Calu3 (cell line): Measurements from ENCODE around the gene RUNX2. TPM values are rescaled to one million over a fixed set of nuclear protein-coding genes. Genes with fewer than 3 reads are reported as not detected.

Experiments used
- BruUV-seq: library from RNA; stranded (reverse); fragments of 400-500 nt; replicated peaks from 2 replicates; lab custom pipeline; 2021; lab: Mats Ljungman, UMichigan
- CTCF ChIA-PET: fragments of 300-600 bp; sonication (Branson Sonifier 250); formaldehyde crosslinking; loops from one replicate; lab custom pipeline; 2022; ENCODE audit warnings: antibody characterized with exemption; lab: Charles Lee
- DNase-seq: peaks from one replicate; pipeline ENCODE4 v3.0.0; 2022
- H3K27ac Mint-ChIP-seq: one replicate; pipeline ENCODE4 v1.8.0; 2022; ENCODE audit warnings: mixed read lengths; ENCODE audit not compliant: unreplicated experiment
- H3K27me3 Mint-ChIP-seq: one replicate; pipeline ENCODE4 v1.8.0; 2022; ENCODE audit warnings: mixed read lengths; ENCODE audit not compliant: unreplicated experiment
- H3K36me3 Mint-ChIP-seq: one replicate; pipeline ENCODE4 v1.8.0; 2022; ENCODE audit warnings: mild to moderate bottlenecking, moderate library complexity, mixed read lengths; ENCODE audit not compliant: insufficient read depth, unreplicated experiment
- H3K4me1 Mint-ChIP-seq: one replicate; pipeline ENCODE4 v1.8.0; 2022; ENCODE audit warnings: mild to moderate bottlenecking, low read depth, mixed read lengths; ENCODE audit not compliant: unreplicated experiment
- H3K4me3 Mint-ChIP-seq: one replicate; pipeline ENCODE4 v1.8.0; 2022; ENCODE audit warnings: mild to moderate bottlenecking, low read depth, moderate library complexity, mixed read lengths; ENCODE audit not compliant: unreplicated experiment
- H3K9me3 Mint-ChIP-seq: one replicate; pipeline ENCODE4 v1.8.0; 2022; ENCODE audit warnings: low read depth, mixed read lengths; ENCODE audit not compliant: unreplicated experiment
- intact Hi-C: fragments of 100-400 bp; cut with micrococcal nuclease; formaldehyde crosslinking; loops from one replicate; pipeline ENCODE4 v1.10.0; 2022; ENCODE audit not compliant: unreplicated experiment
- total RNA-seq: library from RNA; stranded (reverse); gene quantifications from 2 replicates; pipeline ENCODE4 v1.2.3, GENCODE V29; 2022
- TF ChIP-seq, protein P1 (sequence below): fragments of 200-600 bp; IDR thresholded peaks from one replicate; pipeline ENCODE4 v1.8.0; 2022; ENCODE audit warnings: antibody characterized with exemption; ENCODE audit not compliant: unreplicated experiment

The RUNX2 gene
- total RNA-seq, 1 experiment from 2014 or later = 0.54 TPM

DNA sequence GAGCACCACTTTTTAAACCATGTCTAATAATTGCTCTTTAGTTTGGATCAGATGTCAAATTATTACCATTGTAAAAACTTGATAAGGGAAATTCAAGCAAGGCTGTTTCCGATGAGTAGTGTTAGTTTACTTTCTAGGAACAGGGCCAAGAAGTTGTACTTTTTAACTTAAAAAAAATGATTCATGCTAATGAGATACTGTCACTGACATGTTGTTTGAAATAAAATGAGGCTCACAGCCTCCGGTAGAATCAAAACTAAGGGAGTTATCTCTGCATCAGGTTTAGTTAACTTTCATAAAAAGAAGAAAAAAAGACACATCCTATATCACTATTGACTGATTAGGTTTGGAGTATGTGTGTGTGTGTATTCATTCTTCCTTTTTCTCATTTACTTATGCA, 104.8 kb downstream of the RUNX2 start:
- Mint-ChIP-seq H3K36me3 (no peaks in the 10 kb centered on the region), H3K27me3 (no peaks in the 10 kb centered on the region), H3K27ac (no peak overlapping the region), H3K4me3 (no peak overlapping the region), H3K9me3 (no peaks in the 10 kb centered on the region), H3K4me1 (peaks cover 36% of the 10 kb centered on the region)
- TF ChIP-seq, protein P1, sequence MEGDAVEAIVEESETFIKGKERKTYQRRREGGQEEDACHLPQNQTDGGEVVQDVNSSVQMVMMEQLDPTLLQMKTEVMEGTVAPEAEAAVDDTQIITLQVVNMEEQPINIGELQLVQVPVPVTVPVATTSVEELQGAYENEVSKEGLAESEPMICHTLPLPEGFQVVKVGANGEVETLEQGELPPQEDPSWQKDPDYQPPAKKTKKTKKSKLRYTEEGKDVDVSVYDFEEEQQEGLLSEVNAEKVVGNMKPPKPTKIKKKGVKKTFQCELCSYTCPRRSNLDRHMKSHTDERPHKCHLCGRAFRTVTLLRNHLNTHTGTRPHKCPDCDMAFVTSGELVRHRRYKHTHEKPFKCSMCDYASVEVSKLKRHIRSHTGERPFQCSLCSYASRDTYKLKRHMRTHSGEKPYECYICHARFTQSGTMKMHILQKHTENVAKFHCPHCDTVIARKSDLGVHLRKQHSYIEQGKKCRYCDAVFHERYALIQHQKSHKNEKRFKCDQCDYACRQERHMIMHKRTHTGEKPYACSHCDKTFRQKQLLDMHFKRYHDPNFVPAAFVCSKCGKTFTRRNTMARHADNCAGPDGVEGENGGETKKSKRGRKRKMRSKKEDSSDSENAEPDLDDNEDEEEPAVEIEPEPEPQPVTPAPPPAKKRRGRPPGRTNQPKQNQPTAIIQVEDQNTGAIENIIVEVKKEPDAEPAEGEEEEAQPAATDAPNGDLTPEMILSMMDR = no peak
- no peak for DNase-seq
- CTCF ChIA-PET = no interaction called here
- intact Hi-C loops = no loop called here
- BruUV-seq = no TSS peak

GRCh38 chr6:45433533-45434380, 105.6 kb downstream of the RUNX2 start:
- CTCF ChIA-PET = no interaction called here

GRCh38 chr6:45434381-45434700, 106.2 kb downstream of the RUNX2 start:
- DNase-seq = no peak
- peaks cover 49% of the 10 kb centered on the region for H3K4me1 Mint-ChIP-seq
- intact Hi-C loops = no loop called here
- H3K27ac Mint-ChIP-seq = no peak overlapping the region
- no peak overlapping the region for H3K4me3 Mint-ChIP-seq
- TF ChIP-seq, protein P1 = no peak
- no peaks in the 10 kb centered on the region for H3K9me3 Mint-ChIP-seq
- CTCF ChIA-PET = no interaction called here
- BruUV-seq = no TSS peak
- H3K27me3 Mint-ChIP-seq = no peaks in the 10 kb centered on the region
- H3K36me3 Mint-ChIP-seq = no peaks in the 10 kb centered on the region

More at GRCh38 chr6:45433533-45434380, 105.6 kb downstream of the RUNX2 start:
- intact Hi-C loops = no loop called here
- Mint-ChIP-seq H3K9me3 (no peaks in the 10 kb centered on the region), H3K27ac (no peak overlapping the region), H3K27me3 (no peaks in the 10 kb centered on the region), H3K36me3 (no peaks in the 10 kb centered on the region), H3K4me1 (peaks cover 43% of the 10 kb centered on the region), H3K4me3 (no peak overlapping the region)
- TF ChIP-seq, protein P1 = no peak
- no peak for DNase-seq
- no TSS peak for BruUV-seq

DNA sequence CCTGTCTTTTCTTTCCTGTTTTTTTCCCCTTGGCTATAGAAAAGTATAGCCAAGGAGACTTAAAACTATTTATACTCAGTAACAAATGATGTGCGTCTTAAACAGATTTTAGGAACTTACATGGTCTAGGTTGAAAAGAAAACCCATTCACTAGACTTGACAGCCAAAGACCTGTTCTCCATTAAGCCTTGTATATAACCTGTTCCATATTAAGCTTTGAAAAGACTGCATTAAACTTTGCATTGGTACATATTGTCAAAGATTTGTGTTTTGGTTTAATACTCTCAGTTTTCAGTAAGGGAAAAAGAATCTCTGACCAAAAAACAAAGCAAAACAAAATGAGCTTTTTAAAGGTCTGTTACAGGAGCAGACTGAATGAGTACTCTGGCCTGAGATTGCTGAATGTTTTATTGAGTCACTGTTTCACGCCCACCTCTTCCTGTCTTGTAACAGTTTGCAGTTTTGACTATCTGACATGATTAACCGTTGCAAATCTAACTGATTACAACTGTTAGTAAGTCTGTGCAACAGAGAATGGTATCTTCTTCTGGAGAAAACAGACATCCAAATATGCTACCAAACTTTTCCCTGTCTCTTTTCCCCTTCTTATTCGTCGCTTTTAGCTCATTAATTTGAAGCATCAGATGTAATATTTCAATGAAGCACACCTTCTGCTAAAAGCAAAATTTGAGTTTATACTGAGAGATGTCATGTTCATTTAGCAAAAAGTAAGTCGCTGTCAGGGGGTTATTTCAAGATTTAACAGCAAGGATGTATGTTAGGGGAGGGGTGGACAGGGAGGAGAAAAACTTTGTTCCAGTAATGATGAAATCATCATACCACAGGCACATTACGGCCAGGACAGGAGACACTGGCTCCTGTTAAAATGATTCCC, 108.7 kb downstream of the RUNX2 start:
- CTCF ChIA-PET = no interaction called here
- Mint-ChIP-seq H3K9me3 (no peaks in the 10 kb centered on the region), H3K27me3 (no peaks in the 10 kb centered on the region), H3K4me1 (peaks cover 55% of the 10 kb centered on the region), H3K36me3 (no peaks in the 10 kb centered on the region), H3K27ac (no peak overlapping the region), H3K4me3 (no peak overlapping the region)
- intact Hi-C loops = no loop called here
- BruUV-seq = no TSS peak
- TF ChIP-seq, protein P1 = no peak
- DNase-seq = no peak
